Measurements from ENCODE around the gene CEACAM7.

- TF ChIP-seq CTCF (IDR thresholded peaks at IDR 0.05) (no peak), ZFX (IDR thresholded peaks at IDR 0.05; ENCODE audit: borderline replicate concordance) (no peak)
Observed at GRCh38 chr19:41735071-41735600, 47.1 kb upstream of the CEACAM7 start.
